Liver (tissue), 9 donors: ENCODE measurements around the gene PPARD. TPM values are rescaled to one million over a fixed set of nuclear protein-coding genes. Genes with fewer than 3 reads are reported as not detected.

Source experiments
- DNase-seq: peaks from one replicate; pipeline ENCODE4 v3.0.0-alpha.2; 2017; ENCODE audit warnings: low spot score
- H3K27ac ChIP-seq, 2 donors: one replicate each; pipeline ENCODE4 v1.7.0; 2013; ENCODE audit warnings: inconsistent platforms in 2 of 2, low read length in 2 of 2, control low read depth in 1 of 2, low read depth in 1 of 2, mild to moderate bottlenecking in 1 of 2
- H3K27me3 ChIP-seq, 4 donors: one replicate each; pipeline versions ENCODE4 v1.6.1 to v1.7.0; 2013; ENCODE audit warnings: low read length in 3 of 4, inconsistent platforms in 1 of 4, mild to moderate bottlenecking in 1 of 4, moderate library complexity in 1 of 4; ENCODE audit not compliant: control insufficient read depth in 4 of 4, insufficient read depth in 4 of 4
- H3K36me3 ChIP-seq, 4 donors: one replicate each; pipeline versions ENCODE4 v1.6.1 to v1.7.0; 2013; ENCODE audit warnings: low read length in 3 of 4, mild to moderate bottlenecking in 3 of 4, low read depth in 1 of 4, moderate library complexity in 1 of 4; ENCODE audit not compliant: control insufficient read depth in 4 of 4, insufficient read depth in 3 of 4
- H3K4me1 ChIP-seq, 4 donors: one replicate each; pipeline versions ENCODE4 v1.6.1 to v1.7.0; 2013; ENCODE audit warnings: low read length in 3 of 4, mild to moderate bottlenecking in 3 of 4, moderate library complexity in 1 of 4; ENCODE audit not compliant: control insufficient read depth in 4 of 4, insufficient read depth in 4 of 4
- H3K4me3 ChIP-seq, 3 donors: one replicate each; pipeline versions ENCODE4 v1.6.1 to v1.7.0; 2013; ENCODE audit warnings: low read length in 3 of 3, control low read depth in 1 of 3, low read depth in 1 of 3, mild to moderate bottlenecking in 1 of 3
- H3K9ac ChIP-seq, 2 donors: one replicate each; pipeline ENCODE4 v1.7.0; 2013; ENCODE audit warnings: low read length in 2 of 2, mild to moderate bottlenecking in 2 of 2, moderate library complexity in 2 of 2, control low read depth in 1 of 2, low read depth in 1 of 2
- H3K9me3 ChIP-seq, 4 donors: one replicate each; pipeline versions ENCODE4 v1.6.1 to v1.7.0; 2013; ENCODE audit warnings: low read length in 3 of 4; ENCODE audit not compliant: control insufficient read depth in 4 of 4
- EGR1 ChIP-seq, 2 donors: IDR thresholded peaks; 2 replicates each; pipeline ENCODE4 v1.6.1; 2016 to 2018; ENCODE audit warnings: antibody characterized with exemption in 2 of 2, low read depth in 2 of 2
- FOXA1 ChIP-seq: IDR thresholded peaks from 2 replicates; pipeline ENCODE4 v1.6.1; 2016; ENCODE audit warnings: antibody characterized with exemption
- GABPA ChIP-seq, 2 donors: IDR thresholded peaks in 1 of 2; conservative IDR thresholded peaks in 1 of 2; 2 replicates each; pipeline ENCODE4 v1.6.1; 2016; ENCODE audit warnings: antibody characterized with exemption in 2 of 2, mild to moderate bottlenecking in 1 of 2, moderate library complexity in 1 of 2
- HNF4A ChIP-seq, 2 donors: conservative IDR thresholded peaks; 2 replicates each; pipeline ENCODE4 v1.6.1; 2016; ENCODE audit warnings: antibody characterized with exemption in 2 of 2, mild to moderate bottlenecking in 2 of 2
- HNF4G ChIP-seq: IDR thresholded peaks from 2 replicates; pipeline ENCODE4 v1.6.1; 2016; ENCODE audit warnings: antibody characterized with exemption
- JUND ChIP-seq, 2 donors: IDR thresholded peaks; 2 replicates each; pipeline ENCODE4 v1.6.1; 2016; ENCODE audit warnings: antibody characterized with exemption in 2 of 2
- RAD21 ChIP-seq, 2 donors: IDR thresholded peaks; 2 replicates each; pipeline ENCODE4 v1.6.1; 2016; ENCODE audit warnings: antibody characterized with exemption in 2 of 2, mild to moderate bottlenecking in 2 of 2
- RXRA ChIP-seq, 2 donors: IDR thresholded peaks; 2 replicates each; pipeline ENCODE4 v1.6.1; 2017 to 2018; ENCODE audit warnings: antibody characterized with exemption in 2 of 2, mild to moderate bottlenecking in 1 of 2
- SP1 ChIP-seq: IDR thresholded peaks from 2 replicates; pipeline ENCODE4 v1.6.1; 2018; ENCODE audit warnings: antibody characterized with exemption, mild to moderate bottlenecking
- YY1 ChIP-seq: IDR thresholded peaks from 2 replicates; pipeline ENCODE4 v1.6.1; 2016; ENCODE audit warnings: antibody characterized with exemption, mild to moderate bottlenecking
- WGBS: extraction: QIAGEN DNeasy Blood & Tissue Kit; methylation state at CpG from one replicate; pipeline ENCODE4 v1.1.7; 2013; 5-methylcytosine and 5-hydroxymethylcytosine counted together
- polyA plus RNA-seq, 2 donors: library from polyadenylated mRNA; stranded (reverse) in 1 of 2; unstranded in 1 of 2; fragments of 200-250 nt in 1 of 2; fragments of >200 nt in 1 of 2; fragmentation: Nextera tagmentation in 1 of 2; extraction: Ambion mirVana in 1 of 2; gene quantifications; one replicate each; pipeline versions ENCODE4 v1.2.1 to v1.2.3, GENCODE V29; 2013 to 2015
- total RNA-seq, 2 donors: library from RNA; depleted of rRNA; stranded (reverse); fragments of >200 nt; gene quantifications; one replicate each; pipeline ENCODE4 v1.2.3, GENCODE V29; 2014
- TF ChIP-seq, protein P1 (sequence below): IDR thresholded peaks from 2 replicates; pipeline ENCODE4 v1.6.1; 2016; ENCODE audit warnings: antibody characterized with exemption
- TF ChIP-seq, protein P2 (sequence below): IDR thresholded peaks from 2 replicates; pipeline ENCODE4 v1.6.1; 2016; ENCODE audit warnings: antibody characterized with exemption, mild to moderate bottlenecking
- TF ChIP-seq, protein P3 (sequence below): IDR thresholded peaks from 2 replicates; pipeline ENCODE4 v1.6.1; 2016; ENCODE audit warnings: antibody characterized with exemption
- TF ChIP-seq, protein P4 (sequence below): fragments of 150-350 bp; IDR thresholded peaks from 2 replicates; pipeline ENCODE4 v1.5.1; 2017; ENCODE audit warnings: improper control_type of control experiment, low read depth, low read length; ENCODE audit not compliant: missing input control
- TF ChIP-seq, protein P5 (sequence below): IDR thresholded peaks from 2 replicates; pipeline ENCODE4 v1.6.1; 2016; ENCODE audit warnings: antibody characterized with exemption
- donor health status: healthy.
- donor health status: healthy.
- donor health status: healthy.
- donor health status: healthy.
- donor health status: healthy.

Gene PPARD
- total and polyA plus RNA-seq, 4 donors: 2.1 to 7.8 (median 5.1) TPM

DNA sequence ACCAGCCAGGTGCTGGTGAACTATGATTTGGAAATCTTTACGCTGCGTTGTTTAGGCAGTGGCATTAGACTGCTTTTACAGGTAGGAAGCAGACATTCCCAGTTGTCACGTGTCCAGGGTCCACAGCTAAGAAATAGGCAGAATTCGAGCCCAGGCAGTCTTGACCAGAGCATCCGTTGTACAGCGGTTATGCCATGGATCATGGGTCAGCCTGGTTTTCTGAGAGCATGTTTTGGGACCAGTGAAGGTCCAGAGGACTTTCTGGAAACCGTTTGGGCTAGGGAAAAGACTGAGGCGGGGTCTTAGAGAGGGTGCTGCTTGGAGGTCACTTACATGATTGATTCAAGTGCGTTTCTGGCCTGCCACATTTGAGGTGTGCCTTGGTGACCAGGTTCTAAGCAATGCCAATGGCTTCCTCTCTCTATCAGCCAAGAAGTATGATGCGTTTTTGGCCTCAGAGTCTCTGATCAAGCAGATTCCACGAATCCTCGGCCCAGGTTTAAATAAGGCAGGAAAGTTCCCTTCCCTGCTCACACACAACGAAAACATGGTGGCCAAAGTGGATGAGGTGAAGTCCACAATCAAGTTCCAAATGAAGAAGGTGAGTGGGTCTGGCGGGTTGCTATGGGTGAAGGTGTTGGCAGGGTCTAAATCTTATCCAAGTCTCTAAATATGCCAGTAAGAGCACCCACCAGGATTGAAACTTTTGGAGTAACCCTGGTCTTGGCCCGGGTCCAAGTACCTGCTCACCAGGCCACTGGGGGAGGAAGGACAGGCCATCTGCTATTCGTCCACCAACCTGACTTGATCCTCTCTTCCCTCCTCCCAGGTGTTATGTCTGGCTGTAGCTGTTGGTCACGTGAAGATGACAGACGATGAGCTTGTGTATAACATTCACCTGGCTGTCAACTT is 127.6 kb downstream of the PPARD start:
- Histone ChIP-seq H3K9ac (peak overlapping the region in 1 of 2 donors; percentile 79), H3K36me3 (peaks cover 2 to 32% (median 23%) of the 10 kb centered on the region in 4 donors), H3K9me3 (no peaks in the 10 kb centered on the region), H3K4me1 (peaks cover 0 to 24% (median 16%) of the 10 kb centered on the region in 4 donors), H3K4me3 (peak overlapping the region; percentile 82 to 91 (median 86)), H3K27me3 (no peaks in the 10 kb centered on the region), H3K27ac (peak overlapping the region in 1 of 2 donors; percentile 14)
- DNase-seq: no peak
- TF ChIP-seq, protein P1, sequence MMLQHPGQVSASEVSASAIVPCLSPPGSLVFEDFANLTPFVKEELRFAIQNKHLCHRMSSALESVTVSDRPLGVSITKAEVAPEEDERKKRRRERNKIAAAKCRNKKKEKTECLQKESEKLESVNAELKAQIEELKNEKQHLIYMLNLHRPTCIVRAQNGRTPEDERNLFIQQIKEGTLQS: no peak
- TF ChIP-seq YY1 (no peak), RXRA (IDR thresholded peaks at IDR 0.05) (no peak)
- WGBS: 69% methylated on average over 18 of the region's 18 CpGs

DNA sequence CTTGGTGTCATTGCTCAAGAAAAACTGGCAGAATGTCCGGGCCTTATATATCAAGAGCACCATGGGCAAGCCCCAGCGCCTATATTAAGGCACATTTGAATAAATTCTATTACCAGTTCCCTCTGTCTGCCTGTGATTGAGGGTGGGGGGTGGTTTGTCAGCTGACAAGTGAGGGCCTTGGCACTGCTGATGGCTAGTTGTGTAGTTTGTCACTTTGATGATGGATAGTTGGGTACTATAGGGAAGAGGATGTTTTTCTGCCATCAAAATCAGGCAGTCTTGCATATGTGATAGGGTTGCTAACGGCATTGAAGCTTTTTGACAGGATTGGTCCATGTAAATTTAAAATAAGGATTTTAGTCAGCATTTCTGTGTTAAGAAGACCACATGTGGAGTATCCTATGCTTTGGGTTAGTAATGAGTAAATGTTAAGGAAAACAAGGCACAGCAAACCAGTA is 128.3 kb downstream of the PPARD start:
- Histone ChIP-seq H3K4me1 (peaks cover 0 to 24% (median 16%) of the 10 kb centered on the region in 4 donors), H3K4me3 (no peak overlapping the region), H3K36me3 (peaks cover 2 to 39% (median 23%) of the 10 kb centered on the region in 4 donors), H3K9ac (no peak overlapping the region), H3K9me3 (no peaks in the 10 kb centered on the region), H3K27ac (no peak overlapping the region), H3K27me3 (no peaks in the 10 kb centered on the region)
- TF ChIP-seq JUND (IDR thresholded peaks at IDR 0.05) (no peak), GABPA (IDR thresholded peaks at IDR 0.05 in 1 of 2, conservative IDR thresholded peaks at IDR 0.05 in 1 of 2) (no peak), FOXA1 (no peak), HNF4G (no peak), SP1 (no peak), RAD21 (IDR thresholded peaks at IDR 0.05) (no peak), YY1 (no peak), HNF4A (conservative IDR thresholded peaks at IDR 0.05) (no peak), EGR1 (IDR thresholded peaks at IDR 0.05; ENCODE audit: low read depth in 2 of 2) (no peak)
- TF ChIP-seq, protein P2, sequence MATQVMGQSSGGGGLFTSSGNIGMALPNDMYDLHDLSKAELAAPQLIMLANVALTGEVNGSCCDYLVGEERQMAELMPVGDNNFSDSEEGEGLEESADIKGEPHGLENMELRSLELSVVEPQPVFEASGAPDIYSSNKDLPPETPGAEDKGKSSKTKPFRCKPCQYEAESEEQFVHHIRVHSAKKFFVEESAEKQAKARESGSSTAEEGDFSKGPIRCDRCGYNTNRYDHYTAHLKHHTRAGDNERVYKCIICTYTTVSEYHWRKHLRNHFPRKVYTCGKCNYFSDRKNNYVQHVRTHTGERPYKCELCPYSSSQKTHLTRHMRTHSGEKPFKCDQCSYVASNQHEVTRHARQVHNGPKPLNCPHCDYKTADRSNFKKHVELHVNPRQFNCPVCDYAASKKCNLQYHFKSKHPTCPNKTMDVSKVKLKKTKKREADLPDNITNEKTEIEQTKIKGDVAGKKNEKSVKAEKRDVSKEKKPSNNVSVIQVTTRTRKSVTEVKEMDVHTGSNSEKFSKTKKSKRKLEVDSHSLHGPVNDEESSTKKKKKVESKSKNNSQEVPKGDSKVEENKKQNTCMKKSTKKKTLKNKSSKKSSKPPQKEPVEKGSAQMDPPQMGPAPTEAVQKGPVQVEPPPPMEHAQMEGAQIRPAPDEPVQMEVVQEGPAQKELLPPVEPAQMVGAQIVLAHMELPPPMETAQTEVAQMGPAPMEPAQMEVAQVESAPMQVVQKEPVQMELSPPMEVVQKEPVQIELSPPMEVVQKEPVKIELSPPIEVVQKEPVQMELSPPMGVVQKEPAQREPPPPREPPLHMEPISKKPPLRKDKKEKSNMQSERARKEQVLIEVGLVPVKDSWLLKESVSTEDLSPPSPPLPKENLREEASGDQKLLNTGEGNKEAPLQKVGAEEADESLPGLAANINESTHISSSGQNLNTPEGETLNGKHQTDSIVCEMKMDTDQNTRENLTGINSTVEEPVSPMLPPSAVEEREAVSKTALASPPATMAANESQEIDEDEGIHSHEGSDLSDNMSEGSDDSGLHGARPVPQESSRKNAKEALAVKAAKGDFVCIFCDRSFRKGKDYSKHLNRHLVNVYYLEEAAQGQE: no peak
- TF ChIP-seq, protein P3, sequence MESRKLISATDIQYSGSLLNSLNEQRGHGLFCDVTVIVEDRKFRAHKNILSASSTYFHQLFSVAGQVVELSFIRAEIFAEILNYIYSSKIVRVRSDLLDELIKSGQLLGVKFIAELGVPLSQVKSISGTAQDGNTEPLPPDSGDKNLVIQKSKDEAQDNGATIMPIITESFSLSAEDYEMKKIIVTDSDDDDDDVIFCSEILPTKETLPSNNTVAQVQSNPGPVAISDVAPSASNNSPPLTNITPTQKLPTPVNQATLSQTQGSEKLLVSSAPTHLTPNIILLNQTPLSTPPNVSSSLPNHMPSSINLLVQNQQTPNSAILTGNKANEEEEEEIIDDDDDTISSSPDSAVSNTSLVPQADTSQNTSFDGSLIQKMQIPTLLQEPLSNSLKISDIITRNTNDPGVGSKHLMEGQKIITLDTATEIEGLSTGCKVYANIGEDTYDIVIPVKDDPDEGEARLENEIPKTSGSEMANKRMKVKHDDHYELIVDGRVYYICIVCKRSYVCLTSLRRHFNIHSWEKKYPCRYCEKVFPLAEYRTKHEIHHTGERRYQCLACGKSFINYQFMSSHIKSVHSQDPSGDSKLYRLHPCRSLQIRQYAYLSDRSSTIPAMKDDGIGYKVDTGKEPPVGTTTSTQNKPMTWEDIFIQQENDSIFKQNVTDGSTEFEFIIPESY: no peak
- TF ChIP-seq, protein P4, sequence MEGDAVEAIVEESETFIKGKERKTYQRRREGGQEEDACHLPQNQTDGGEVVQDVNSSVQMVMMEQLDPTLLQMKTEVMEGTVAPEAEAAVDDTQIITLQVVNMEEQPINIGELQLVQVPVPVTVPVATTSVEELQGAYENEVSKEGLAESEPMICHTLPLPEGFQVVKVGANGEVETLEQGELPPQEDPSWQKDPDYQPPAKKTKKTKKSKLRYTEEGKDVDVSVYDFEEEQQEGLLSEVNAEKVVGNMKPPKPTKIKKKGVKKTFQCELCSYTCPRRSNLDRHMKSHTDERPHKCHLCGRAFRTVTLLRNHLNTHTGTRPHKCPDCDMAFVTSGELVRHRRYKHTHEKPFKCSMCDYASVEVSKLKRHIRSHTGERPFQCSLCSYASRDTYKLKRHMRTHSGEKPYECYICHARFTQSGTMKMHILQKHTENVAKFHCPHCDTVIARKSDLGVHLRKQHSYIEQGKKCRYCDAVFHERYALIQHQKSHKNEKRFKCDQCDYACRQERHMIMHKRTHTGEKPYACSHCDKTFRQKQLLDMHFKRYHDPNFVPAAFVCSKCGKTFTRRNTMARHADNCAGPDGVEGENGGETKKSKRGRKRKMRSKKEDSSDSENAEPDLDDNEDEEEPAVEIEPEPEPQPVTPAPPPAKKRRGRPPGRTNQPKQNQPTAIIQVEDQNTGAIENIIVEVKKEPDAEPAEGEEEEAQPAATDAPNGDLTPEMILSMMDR: no peak
- TF ChIP-seq, protein P5, sequence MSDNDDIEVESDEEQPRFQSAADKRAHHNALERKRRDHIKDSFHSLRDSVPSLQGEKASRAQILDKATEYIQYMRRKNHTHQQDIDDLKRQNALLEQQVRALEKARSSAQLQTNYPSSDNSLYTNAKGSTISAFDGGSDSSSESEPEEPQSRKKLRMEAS: no peak
- no peak for DNase-seq
- 79% methylated on average over 3 of the region's 3 CpGs for WGBS
